AG04450 (cell line): ENCODE measurements around the gene ZRANB3. TPM values are rescaled to one million over a fixed set of nuclear protein-coding genes. Genes with fewer than 3 reads are reported as not detected.

Experiments
- CTCF ChIA-PET: fragments of 300-600, 350-600 bp; formaldehyde crosslinking; extraction: SDS; loops from one replicate; lab custom pipeline; 2022; ENCODE audit warnings: antibody characterized with exemption, inconsistent platforms; lab: Charles Lee
- POLR2A ChIA-PET: fragments of 350-600 bp; formaldehyde crosslinking; extraction: SDS; loops from one replicate; lab custom pipeline; 2021; ENCODE audit warnings: antibody characterized with exemption, inconsistent platforms; lab: Yijun Ruan, JAX
- DNase-seq: peaks from one replicate; pipeline ENCODE4 v3.0.0-alpha.2; 2011; ENCODE audit warnings: low read depth, low spot score
- H3K27ac ChIP-seq: one replicate; pipeline ENCODE4 v1.5.1; 2012; ENCODE audit warnings: low read depth, low read length, control low read depth
- H3K27me3 ChIP-seq: one replicate; pipeline ENCODE4 v1.6.0; 2012; ENCODE audit warnings: low read length; ENCODE audit not compliant: control insufficient read depth, insufficient read depth
- H3K4me3 ChIP-seq: 2 replicates; pipeline ENCODE4 v1.5.1; 2011; ENCODE audit warnings: mild to moderate bottlenecking, low read depth, low read length, control low read depth
- H3K9me3 ChIP-seq: 2 replicates; pipeline ENCODE4 v1.5.1; 2012; ENCODE audit warnings: low read length; ENCODE audit not compliant: control insufficient read depth, insufficient read depth
- CTCF ChIP-seq: IDR thresholded peaks from 2 replicates; pipeline ENCODE4 v1.5.1; 2011; ENCODE audit warnings: low read depth, low read length, control low read depth, inconsistent platforms
- polyA plus RNA-seq: library from polyadenylated mRNA; depleted of rRNA; stranded (reverse); fragments of >200 nt; gene quantifications from 2 replicates; pipeline ENCODE4 v1.2.3, GENCODE V29; 2011

ZRANB3 gene
- polyA plus RNA-seq, 1 experiment: 4.0 TPM

DNA sequence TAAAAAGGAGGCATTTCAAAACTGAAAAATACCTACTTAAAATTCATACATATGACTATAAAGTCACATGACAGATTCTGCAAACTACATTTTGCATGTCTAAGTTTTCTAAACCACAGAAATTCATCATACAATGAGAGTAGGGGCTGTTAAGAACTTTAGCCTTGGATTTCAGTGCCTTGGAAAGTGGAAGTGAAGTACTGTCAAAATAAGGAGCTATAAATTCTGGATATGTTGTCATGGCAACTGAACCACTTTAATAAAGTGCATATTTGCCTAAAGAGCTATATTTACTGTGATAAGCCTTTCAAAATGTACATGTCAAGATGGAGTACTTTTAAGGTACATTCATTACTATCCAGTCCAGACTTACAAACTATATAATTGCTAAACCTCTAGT, 251.8 kb downstream of the ZRANB3 start:
- Histone ChIP-seq H3K27me3 (no peaks in the 10 kb centered on the region), H3K27ac (no peak overlapping the region), H3K9me3 (no peaks in the 10 kb centered on the region), H3K4me3 (no peak overlapping the region)
- TF ChIP-seq CTCF: no peak
- ChIA-PET CTCF (interaction anchor here (1.0 kb wide), 1 partner anchor 290 kb away, joined by 3 read pairs; no protein-coding TSS in a partner anchor), POLR2A (no interaction called here)
- no peak for DNase-seq

GRCh38 chr2:135276525-135276924, 254.5 kb downstream of the ZRANB3 start:
- no peak for TF ChIP-seq CTCF
- no peak for DNase-seq
- Histone ChIP-seq H3K9me3 (no peaks in the 10 kb centered on the region), H3K27me3 (no peaks in the 10 kb centered on the region), H3K27ac (no peak overlapping the region), H3K4me3 (no peak overlapping the region)
- CTCF ChIA-PET: no interaction called here
- POLR2A ChIA-PET: no interaction called here

DNA sequence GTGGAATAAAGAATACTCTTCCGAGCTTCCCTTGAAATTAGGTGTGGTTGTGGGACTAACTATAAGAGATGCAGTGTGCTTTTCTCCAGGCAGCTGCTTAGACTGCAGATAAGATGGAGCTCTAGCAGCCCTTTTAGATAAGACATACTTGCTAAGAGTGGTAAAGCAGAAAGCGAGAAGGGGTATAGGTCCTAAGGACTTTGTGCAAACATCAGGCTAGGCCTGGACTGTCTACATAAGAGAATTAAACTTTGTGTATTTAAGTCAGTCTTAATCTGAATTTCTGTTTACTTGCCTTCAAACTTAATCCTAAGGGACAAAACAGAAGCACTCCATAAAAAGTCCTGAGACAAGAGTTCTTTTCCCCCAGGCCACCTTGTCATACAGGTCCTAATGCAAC, 260.0 kb downstream of the ZRANB3 start:
- DNase-seq: no peak
- H3K4me3 ChIP-seq: no peak overlapping the region

DNA sequence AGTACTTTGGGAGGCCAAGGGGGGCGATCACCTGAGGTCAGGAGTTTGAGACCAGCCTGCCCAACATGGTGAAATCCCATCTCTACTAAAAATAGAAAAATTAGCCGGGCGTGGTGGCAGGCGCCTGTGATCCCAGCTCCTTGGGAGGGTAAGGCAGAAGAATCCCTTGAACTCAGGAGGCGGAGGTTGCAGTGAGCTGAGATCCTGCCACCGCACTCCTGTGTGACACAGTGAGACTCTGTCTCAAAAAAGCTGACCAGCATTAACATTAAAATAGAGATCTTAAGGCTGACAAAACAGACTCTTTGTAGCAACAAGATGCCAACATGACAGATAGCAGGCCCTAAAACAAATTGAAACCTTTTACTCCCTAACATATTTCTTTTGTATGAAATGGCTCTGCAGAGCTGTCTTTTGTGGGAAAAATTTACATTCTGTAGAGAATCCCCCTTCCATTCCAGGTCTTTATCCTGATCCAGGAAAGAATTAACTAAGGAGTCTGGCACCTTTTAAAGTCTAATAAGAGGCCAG, 265.0 kb downstream of the ZRANB3 start:
- DNase-seq: no peak
- CTCF ChIA-PET: no interaction called here
- Histone ChIP-seq H3K4me3 (no peak overlapping the region), H3K9me3 (no peaks in the 10 kb centered on the region), H3K27me3 (no peaks in the 10 kb centered on the region), H3K27ac (no peak overlapping the region)
- POLR2A ChIA-PET: no interaction called here
- TF ChIP-seq CTCF: no peak

More for the DNA sequence above, 260.0 kb downstream of the ZRANB3 start:
- TF ChIP-seq CTCF: no peak
- Histone ChIP-seq H3K9me3 (no peaks in the 10 kb centered on the region), H3K27ac (no peak overlapping the region), H3K27me3 (no peaks in the 10 kb centered on the region)
- POLR2A ChIA-PET: interaction anchor here (1.2 kb wide), 1 partner anchor 50 kb away, joined by 3 read pairs; no protein-coding TSS in a partner anchor
- CTCF ChIA-PET: no interaction called here

DNA sequence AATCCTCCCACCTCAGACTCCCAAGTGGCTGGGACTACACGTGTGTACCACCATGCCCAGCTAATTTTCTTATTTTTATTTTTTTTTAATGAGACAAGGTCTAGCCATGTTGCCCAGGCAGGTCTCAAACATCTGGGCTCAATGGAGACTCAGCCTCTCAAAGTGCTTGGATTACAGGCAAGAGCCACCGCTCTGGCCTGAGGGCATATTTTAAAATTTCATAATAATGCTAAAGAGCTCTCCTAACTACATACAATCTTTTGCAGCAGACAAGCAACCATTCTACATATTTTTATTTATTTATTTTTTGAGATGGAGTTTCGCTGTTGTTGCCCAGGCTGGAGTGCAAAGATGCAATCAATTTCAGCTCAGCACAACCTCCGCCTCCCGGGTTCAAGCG, 271.9 kb downstream of the ZRANB3 start:
- no peaks in the 10 kb centered on the region for H3K27me3 ChIP-seq
- peaks cover 3% of the 10 kb centered on the region; the same call in 1 of the 2 replicates for H3K9me3 ChIP-seq
- no peak for DNase-seq
- POLR2A ChIA-PET: no interaction called here
- CTCF ChIA-PET: interaction anchor here (0.6 to 0.8 kb wide), 2 partner anchors 257 to 404 kb away, joined by 3 read pairs; no protein-coding TSS in a partner anchor
- no peak overlapping the region for H3K4me3 ChIP-seq
- H3K27ac ChIP-seq: no peak overlapping the region
- TF ChIP-seq CTCF: no peak
